Activated CD4-positive, alpha-beta T cell treated with anti-CD3 and anti-CD28 coated beads for 36 hours (primary cell): Measurements from ENCODE around the gene RANGRF. TPM values are rescaled to one million over a fixed set of nuclear protein-coding genes. Genes with fewer than 3 reads are reported as not detected.

Experiments used
- ATAC-seq: fragments of 200-7000 bp; cut with Tn5 transposase; one replicate; pipeline ENCODE4 v1.10.0; 2021; ENCODE audit warnings: mild to moderate bottlenecking, moderate library complexity
- CTCF ChIA-PET: fragments of 350-600 bp; sonication (Branson Sonifier 250); formaldehyde crosslinking; loops from one replicate; lab custom pipeline; 2021; ENCODE audit warnings: antibody characterized with exemption; lab: Charles Lee
- POLR2A ChIA-PET: fragments of 350-600 bp; sonication (Branson Sonifier 250); formaldehyde crosslinking; loops from one replicate; lab custom pipeline; 2021; ENCODE audit warnings: antibody characterized with exemption, inconsistent platforms; lab: Charles Lee
- DNase-seq: peaks from one replicate; pipeline ENCODE4 v3.0.0-alpha.2; 2020
- H3K27ac Mint-ChIP-seq: one replicate; pipeline ENCODE4 v1.8.0; 2021; ENCODE audit warnings: mixed read lengths
- H3K27me3 Mint-ChIP-seq: one replicate; pipeline ENCODE4 v1.8.0; 2021; ENCODE audit warnings: mixed read lengths
- H3K36me3 Mint-ChIP-seq: one replicate; pipeline ENCODE4 v1.8.0; 2021; ENCODE audit warnings: low read depth, mixed read lengths
- H3K4me1 Mint-ChIP-seq: one replicate; pipeline ENCODE4 v1.8.0; 2021; ENCODE audit warnings: mixed read lengths
- H3K4me3 Mint-ChIP-seq: one replicate; pipeline ENCODE4 v1.8.0; 2021; ENCODE audit warnings: mild to moderate bottlenecking, moderate library complexity, mixed read lengths
- H3K9me3 Mint-ChIP-seq: one replicate; pipeline ENCODE4 v1.8.0; 2021; ENCODE audit warnings: low read depth, mixed read lengths
- intact Hi-C, 2 experiments: fragments of 100-400 bp; cut with DNase I in 1 of 2; cut with micrococcal nuclease in 1 of 2; formaldehyde crosslinking; loops; one replicate each; pipeline versions ENCODE4 v1.14.2 to v1.15.1; 2022 to 2024; cut with DNase I, micrococcal nuclease
- total RNA-seq, 2 experiments: library from RNA; stranded (reverse); gene quantifications; one replicate each; pipeline ENCODE4 v1.2.3, GENCODE V29; 2021

The RANGRF gene
- total RNA-seq, 2 experiments from 2014 or later = 37.9 to 40.1 TPM

DNA sequence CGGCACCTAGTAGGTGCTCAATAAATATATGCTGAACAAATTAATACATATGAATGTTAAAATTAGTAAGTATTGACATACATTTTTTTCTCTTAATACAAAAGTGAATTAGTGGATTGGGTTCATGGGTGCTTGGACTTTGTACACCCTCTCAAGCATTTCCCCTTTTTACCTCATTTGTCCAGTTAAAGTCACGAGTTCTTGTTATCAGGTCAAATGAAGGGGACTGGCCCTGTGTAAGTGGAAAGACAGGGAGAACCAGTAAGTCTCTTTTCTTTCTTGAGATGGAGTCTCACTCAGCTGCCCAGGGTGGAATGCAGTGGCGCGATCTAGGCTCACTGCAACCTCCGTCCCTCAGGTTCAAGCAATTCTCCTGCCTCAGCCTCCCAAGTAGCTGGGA lies 13.7 kb upstream of the RANGRF start:
- ChIA-PET CTCF (no interaction called here), POLR2A (no interaction called here)
- DNase-seq (no peak), ATAC-seq (no peak)
- H3K27ac Mint-ChIP-seq = no peak overlapping the region
- peaks cover 20% of the 10 kb centered on the region for H3K36me3 Mint-ChIP-seq
- H3K4me1 Mint-ChIP-seq = no peaks in the 10 kb centered on the region
- H3K27me3 Mint-ChIP-seq = no peaks in the 10 kb centered on the region
- no peak overlapping the region for H3K4me3 Mint-ChIP-seq
- H3K9me3 Mint-ChIP-seq = no peaks in the 10 kb centered on the region
- intact Hi-C loops = no loop called here

DNA sequence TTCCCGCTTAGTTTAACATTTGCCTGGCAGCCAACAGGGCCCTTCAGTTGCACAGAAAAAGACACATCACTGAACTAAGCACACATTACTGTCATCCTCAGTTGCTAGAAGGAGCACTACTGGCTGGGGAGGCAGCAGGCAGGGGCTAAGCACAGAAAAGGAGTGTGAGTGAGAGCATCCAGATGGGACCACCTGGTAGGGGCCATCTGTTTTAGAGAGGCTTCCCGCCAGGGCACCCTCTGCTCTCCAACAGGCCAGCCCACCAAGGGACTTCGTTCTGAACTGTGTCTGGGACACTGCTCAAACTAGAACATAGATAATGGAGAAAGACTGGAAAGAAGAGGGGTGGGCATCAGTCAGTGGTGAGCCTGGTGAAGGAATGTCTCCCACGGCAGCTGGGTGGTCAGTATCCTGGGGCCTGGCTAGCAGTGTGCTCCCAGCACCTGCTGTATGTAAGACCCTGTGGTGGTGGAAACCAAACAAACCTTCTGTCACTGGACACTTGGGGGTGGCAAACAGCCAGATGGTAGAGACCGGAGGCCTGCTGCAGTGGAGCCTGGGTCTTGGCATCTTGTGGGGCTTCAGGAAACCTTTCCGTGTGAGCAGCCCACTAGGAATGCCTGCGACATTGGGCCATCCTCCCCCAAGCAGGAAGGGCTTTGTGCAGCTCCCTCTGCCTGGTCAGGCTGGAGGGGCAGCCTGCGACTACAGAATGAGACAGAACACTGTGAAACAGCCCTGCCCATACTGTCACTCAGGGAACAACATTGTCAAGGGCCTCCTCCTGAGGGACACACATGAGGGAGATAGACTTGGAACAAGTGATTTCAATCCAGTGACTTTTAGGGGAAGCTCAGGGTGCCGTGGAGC lies 12.8 kb upstream of the RANGRF start:
- ChIA-PET CTCF (interaction anchor here (0.6 to 0.8 kb wide), 3 partner anchors 17 to 42 kb away, joined by 3 to 4 read pairs (median 4); no protein-coding TSS in a partner anchor), POLR2A (no interaction called here)
- ATAC-seq (no peak), DNase-seq (no peak)
- H3K27ac Mint-ChIP-seq = no peak overlapping the region
- peaks cover 16% of the 10 kb centered on the region for H3K36me3 Mint-ChIP-seq
- intact Hi-C loops = no loop called here
- H3K9me3 Mint-ChIP-seq = no peaks in the 10 kb centered on the region
- H3K4me3 Mint-ChIP-seq = no peak overlapping the region
- H3K27me3 Mint-ChIP-seq = no peaks in the 10 kb centered on the region
- no peaks in the 10 kb centered on the region for H3K4me1 Mint-ChIP-seq

DNA sequence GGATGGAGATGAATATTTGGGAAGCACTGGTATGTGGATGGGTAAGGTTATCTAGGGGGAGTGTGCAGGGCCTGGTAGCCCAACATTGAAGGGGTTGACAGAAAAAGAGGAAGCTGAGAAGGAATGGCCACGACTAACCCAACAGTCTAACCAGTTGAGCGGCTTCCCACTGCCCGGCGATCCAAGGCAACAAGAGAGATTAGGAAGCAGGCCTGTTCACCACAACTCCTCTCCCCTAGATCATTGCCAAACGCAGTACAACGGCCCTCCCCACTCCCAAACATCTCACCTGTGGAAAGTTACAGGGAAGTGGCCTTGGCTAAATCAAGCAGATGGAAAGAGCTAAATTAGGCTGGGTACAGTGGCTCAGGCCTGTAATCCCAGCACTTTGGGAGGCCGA lies 11.2 kb upstream of the RANGRF start:
- peaks cover 2% of the 10 kb centered on the region for H3K4me1 Mint-ChIP-seq
- H3K4me3 Mint-ChIP-seq = no peak overlapping the region
- CTCF ChIA-PET = interaction anchor here (0.6 to 0.7 kb wide), 2 partner anchors 18 to 139 kb away, joined by 3 read pairs; partner anchors contain the start of gene SLC25A35
- POLR2A ChIA-PET = no interaction called here
- intact Hi-C loops = no loop called here
- DNase-seq (no peak), ATAC-seq (no peak)
- no peak overlapping the region for H3K27ac Mint-ChIP-seq
- H3K9me3 Mint-ChIP-seq = no peaks in the 10 kb centered on the region
- H3K27me3 Mint-ChIP-seq = no peaks in the 10 kb centered on the region
- peaks cover 7% of the 10 kb centered on the region for H3K36me3 Mint-ChIP-seq

DNA sequence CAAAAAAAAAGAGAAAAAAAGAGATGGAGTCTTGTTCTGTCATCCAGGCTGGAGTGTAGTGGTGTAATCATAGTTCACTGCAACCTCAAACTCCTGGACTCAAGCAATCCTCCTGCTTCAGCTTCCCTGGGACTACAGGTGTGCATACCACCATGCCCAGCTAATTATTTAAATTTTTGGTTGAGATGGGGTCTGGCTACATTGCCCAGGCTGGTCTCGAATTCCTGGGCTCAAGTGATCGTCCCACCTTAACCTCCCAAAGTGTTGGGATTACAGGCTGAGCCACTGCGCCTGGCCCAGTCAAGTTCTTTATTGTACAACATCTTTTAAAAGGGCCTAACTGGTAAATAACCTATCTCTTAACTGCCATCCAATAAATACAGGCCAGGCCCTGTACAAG lies 6.1 kb upstream of the RANGRF start:
- H3K27ac Mint-ChIP-seq = no peak overlapping the region
- ChIA-PET CTCF (interaction anchor here (1.5 kb wide), 1 partner anchor 18 kb away, joined by 5 read pairs; no protein-coding TSS in a partner anchor), POLR2A (no interaction called here)
- peaks cover 2% of the 10 kb centered on the region for H3K4me1 Mint-ChIP-seq
- intact Hi-C loops = no loop called here
- ATAC-seq (no peak), DNase-seq (no peak)
- H3K9me3 Mint-ChIP-seq = no peaks in the 10 kb centered on the region
- no peaks in the 10 kb centered on the region for H3K27me3 Mint-ChIP-seq
- no peak overlapping the region for H3K4me3 Mint-ChIP-seq
- H3K36me3 Mint-ChIP-seq = no peaks in the 10 kb centered on the region

DNA sequence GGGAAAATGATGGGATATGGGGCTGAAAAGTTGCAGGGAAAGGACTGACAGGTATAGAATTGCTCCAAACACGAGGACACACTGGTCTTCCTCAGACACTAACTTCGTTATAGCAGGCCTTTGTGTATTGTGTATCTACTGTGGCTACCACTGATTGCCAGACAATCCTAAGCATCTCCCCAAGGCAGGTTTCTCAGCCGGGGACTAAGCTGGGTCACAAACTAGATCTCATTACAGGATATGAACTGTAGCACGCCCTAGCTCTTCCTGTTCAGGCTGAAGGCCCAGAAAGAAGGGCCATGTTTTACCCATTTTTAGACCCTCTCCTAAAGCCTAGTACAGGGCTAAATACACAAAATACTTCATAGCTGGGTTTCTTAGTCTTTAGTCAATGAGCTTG lies 5.1 kb upstream of the RANGRF start:
- no peaks in the 10 kb centered on the region for H3K9me3 Mint-ChIP-seq
- no peak for ATAC-seq
- ChIA-PET POLR2A (no interaction called here), CTCF (interaction anchor here (0.6 to 1.9 kb wide), 4 partner anchors 17 to 448 kb away, joined by 3 to 7 read pairs (median 4); no protein-coding TSS in a partner anchor)
- intact Hi-C loops = no loop called here
- no peak overlapping the region for H3K4me3 Mint-ChIP-seq
- H3K4me1 Mint-ChIP-seq = peaks cover 8% of the 10 kb centered on the region
- H3K27me3 Mint-ChIP-seq = no peaks in the 10 kb centered on the region
- no peaks in the 10 kb centered on the region for H3K36me3 Mint-ChIP-seq
- no peak overlapping the region for H3K27ac Mint-ChIP-seq
- DNase-seq = no peak

DNA sequence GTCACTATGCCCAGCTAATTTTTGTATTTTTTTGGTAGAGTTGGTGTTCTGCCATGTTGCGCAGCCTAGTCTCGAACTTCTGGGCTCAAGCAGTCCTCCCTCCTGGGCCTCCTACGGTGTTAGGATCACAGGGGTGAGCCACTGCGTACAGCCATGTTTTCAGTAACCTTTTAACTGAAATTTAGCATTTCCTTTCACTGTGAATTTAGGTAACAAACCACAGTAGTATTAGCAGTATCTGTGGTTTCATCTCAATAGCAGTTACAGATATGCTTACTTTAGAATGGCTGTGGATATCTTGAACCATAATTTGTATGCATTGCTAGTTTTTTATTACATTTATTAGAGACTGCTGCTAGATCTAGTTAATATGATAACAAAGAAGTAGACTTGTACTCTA lies 4.3 kb upstream of the RANGRF start:
- peaks cover under 1% of the 10 kb centered on the region for H3K36me3 Mint-ChIP-seq
- intact Hi-C loops = no loop called here
- H3K4me1 Mint-ChIP-seq = peaks cover 8% of the 10 kb centered on the region
- ChIA-PET POLR2A (interaction anchor here (0.6 kb wide), 1 partner anchor 11 kb away, joined by 3 read pairs; the partner anchor contains the start of gene SLC25A35), CTCF (interaction anchor here (0.6 to 1.9 kb wide), 4 partner anchors 17 to 209 kb away, joined by 3 to 7 read pairs (median 5); no protein-coding TSS in a partner anchor)
- H3K27me3 Mint-ChIP-seq = no peaks in the 10 kb centered on the region
- ATAC-seq (no peak), DNase-seq (no peak)
- no peak overlapping the region for H3K27ac Mint-ChIP-seq
- H3K4me3 Mint-ChIP-seq = no peak overlapping the region
- H3K9me3 Mint-ChIP-seq = no peaks in the 10 kb centered on the region

DNA sequence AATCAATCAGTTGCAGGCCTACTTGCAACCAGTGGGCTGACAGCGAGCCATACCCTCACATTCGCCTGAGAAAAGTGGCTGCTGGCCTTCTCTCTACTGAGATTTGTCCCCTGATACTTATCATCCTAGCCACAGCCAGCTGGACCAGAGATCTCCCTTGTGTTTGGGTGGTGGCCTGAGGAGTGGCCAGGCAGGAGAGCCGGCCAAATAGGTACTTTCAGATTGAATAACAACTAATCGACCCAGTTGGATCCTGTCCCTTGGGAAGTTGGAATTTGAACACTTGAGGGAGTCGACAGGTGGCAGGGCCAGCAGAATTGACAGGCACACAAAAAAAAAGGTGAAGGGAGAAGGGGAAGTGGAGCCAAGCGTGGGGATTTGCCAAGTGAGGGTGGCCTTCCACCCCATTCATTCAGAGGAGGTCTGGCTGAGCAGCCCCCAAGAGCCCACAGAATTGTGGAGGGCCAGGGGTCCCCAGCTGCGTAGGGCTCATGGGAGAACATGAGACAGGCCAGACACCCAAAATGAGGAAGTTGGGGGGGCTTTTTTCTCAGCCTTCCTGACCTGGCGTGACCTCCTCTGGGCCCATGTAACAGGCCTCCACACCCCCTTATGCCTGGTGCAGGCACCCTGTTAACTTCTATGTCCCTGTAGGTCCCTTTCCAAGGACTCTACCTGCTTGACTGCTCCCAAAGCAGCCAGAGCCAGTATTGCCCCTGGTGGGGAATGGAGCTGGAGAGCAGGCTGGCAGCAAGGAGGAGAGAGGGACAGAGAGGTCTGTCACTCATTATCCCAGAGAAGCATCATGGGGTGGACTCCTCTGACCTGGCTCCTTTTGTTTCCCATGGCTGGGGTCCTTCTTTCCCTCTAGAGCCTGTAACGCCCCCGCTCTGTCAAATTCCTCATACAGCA lies 2.9 kb upstream of the RANGRF start:
- ATAC-seq (no peak), DNase-seq (no peak)
- intact Hi-C loops = no loop called here
- ChIA-PET POLR2A (no interaction called here), CTCF (no interaction called here)
- H3K4me1 Mint-ChIP-seq = peaks cover 22% of the 10 kb centered on the region
- no peak overlapping the region for H3K4me3 Mint-ChIP-seq
- H3K36me3 Mint-ChIP-seq = peaks cover 10% of the 10 kb centered on the region
- no peaks in the 10 kb centered on the region for H3K27me3 Mint-ChIP-seq
- H3K27ac Mint-ChIP-seq = no peak overlapping the region
- H3K9me3 Mint-ChIP-seq = no peaks in the 10 kb centered on the region

DNA sequence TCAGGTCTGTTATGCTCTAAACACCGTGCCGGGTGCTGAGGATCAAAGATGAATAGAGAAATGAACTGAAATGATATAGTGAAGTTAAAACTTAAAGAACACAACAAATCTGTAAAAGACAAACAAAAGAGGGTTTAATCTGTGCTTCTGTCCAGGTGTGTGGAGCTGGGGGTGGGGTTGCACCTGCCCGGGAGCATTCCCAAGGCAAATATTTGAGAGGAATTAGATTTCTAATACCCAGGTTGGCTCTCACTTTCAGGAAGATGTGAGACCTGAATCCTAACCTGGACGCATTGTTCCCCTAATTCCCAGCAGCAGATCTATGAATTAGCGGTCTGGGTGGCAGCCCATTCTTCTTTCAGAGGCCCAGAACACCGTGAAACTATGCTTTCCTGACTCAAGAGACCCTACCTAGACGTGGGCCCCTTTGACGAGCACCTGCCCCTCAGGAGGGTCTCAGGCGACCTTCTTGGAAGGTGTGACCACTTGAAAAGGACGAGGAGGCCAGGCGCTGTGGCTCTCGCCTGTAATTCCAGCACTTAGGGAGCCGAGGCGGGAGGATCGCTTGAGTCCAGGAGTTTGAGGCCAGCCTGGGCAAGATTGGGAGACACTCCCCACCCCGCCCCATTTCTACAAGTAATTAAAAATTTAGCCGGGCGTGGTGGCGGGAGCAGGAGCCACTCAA lies 677 bp upstream of the RANGRF start:
- H3K27me3 Mint-ChIP-seq = no peaks in the 10 kb centered on the region
- no peak for ATAC-seq
- no peak for DNase-seq
- intact Hi-C loops = loop anchor here (1.0 to 2.0 kb wide), 9 partner anchors 38 to 453 kb away; partner anchors contain the start of genes PFAS (in 2 of the 2), ALOXE3 (in 1 of the 2), KDM6B (in 1 of the 2) and KRABD2 (in 1 of the 2)
- H3K4me1 Mint-ChIP-seq = peaks cover 20% of the 10 kb centered on the region
- no peaks in the 10 kb centered on the region for H3K9me3 Mint-ChIP-seq
- peak overlapping the region; percentile 93 for H3K27ac Mint-ChIP-seq
- peak overlapping the region; percentile 84 for H3K4me3 Mint-ChIP-seq
- peaks cover 10% of the 10 kb centered on the region for H3K36me3 Mint-ChIP-seq
- ChIA-PET POLR2A (interaction anchor here (0.7 to 0.9 kb wide), 2 partner anchors 39 to 100 kb away, joined by 4 to 7 read pairs; partner anchors contain the start of gene PFAS), CTCF (interaction anchor here (0.6 to 0.7 kb wide), 2 partner anchors 22 to 216 kb away, joined by 3 to 5 read pairs; no protein-coding TSS in a partner anchor)

DNA sequence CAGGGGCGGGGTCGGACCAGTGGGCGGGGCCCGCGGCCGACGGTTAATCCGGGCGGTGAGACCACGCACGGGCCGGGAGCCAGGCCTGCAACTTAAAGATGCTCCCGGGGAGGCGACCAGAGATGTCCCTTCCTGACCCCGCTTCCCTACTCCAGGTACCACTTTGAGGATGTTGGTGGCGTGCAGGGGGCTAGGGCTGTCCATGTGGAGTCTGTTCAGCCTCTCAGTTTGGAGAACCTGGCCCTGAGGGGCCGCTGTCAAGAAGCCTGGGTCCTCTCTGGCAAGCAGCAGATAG lies 580 bp downstream of the RANGRF start:
- no peaks in the 10 kb centered on the region for H3K9me3 Mint-ChIP-seq
- H3K4me1 Mint-ChIP-seq = peaks cover 20% of the 10 kb centered on the region
- POLR2A ChIA-PET = interaction anchor here (0.6 to 1.0 kb wide), 7 partner anchors 39 to 460 kb away, joined by 3 to 7 read pairs (median 3); partner anchors contain the start of genes CTC1, MYH10 and PFAS
- H3K36me3 Mint-ChIP-seq = peaks cover 10% of the 10 kb centered on the region
- CTCF ChIA-PET = interaction anchor here (0.6 to 1.4 kb wide), 2 partner anchors 11 to 17 kb away, joined by 3 to 10 read pairs; no protein-coding TSS in a partner anchor
- peak overlapping the region; percentile 93 for H3K27ac Mint-ChIP-seq
- ATAC-seq (no peak), DNase-seq (no peak)
- intact Hi-C loops = loop anchor here (2.0 kb wide), 6 partner anchors 66 to 454 kb away; partner anchors contain the start of genes ALOXE3 (in 1 of the 2), KDM6B (in 1 of the 2), MYH10 (in 1 of the 2) and NDEL1 (in 1 of the 2)
- H3K27me3 Mint-ChIP-seq = no peaks in the 10 kb centered on the region
- H3K4me3 Mint-ChIP-seq = peak overlapping the region; percentile 84

DNA sequence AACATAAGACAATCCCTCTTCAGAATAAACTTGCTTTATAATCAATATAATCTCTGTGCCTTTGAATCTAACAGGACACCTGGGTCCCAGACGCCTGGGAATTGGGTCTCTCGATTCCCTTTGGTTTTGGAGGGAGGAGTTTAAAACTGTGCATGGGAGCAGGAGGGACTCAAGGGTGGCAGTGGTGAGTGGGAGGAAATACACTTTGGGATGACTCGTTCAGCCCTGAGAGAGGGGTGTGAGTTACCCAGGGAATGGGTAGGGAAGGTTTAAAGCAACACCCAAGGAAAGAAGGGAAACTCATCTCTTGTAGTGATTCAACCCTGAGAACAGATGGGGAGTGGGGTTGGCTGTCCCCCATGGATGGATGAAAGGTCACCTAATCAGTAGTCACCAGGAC lies 1.6 kb downstream of the RANGRF start:
- Mint-ChIP-seq H3K36me3 (peaks cover 10% of the 10 kb centered on the region), H3K4me1 (peaks cover 26% of the 10 kb centered on the region), H3K4me3 (peak overlapping the region; percentile 84), H3K27me3 (no peaks in the 10 kb centered on the region), H3K9me3 (no peaks in the 10 kb centered on the region), H3K27ac (peak overlapping the region; percentile 58)
- ChIA-PET CTCF (no interaction called here), POLR2A (no interaction called here)
- intact Hi-C loops = loop anchor here in 1 of 2 experiments (10.0 kb wide), 1 partner anchor 85 kb away; the partner anchor contains the start of gene KRABD2
- ATAC-seq (no peak), DNase-seq (no peak)
